IgD-negative memory B cell (primary cell): Measurements from ENCODE around the gene PCBD1. TPM values are rescaled to one million over a fixed set of nuclear protein-coding genes. Genes with fewer than 3 reads are reported as not detected.
"Not testable (repeated sequence)": the region's sequence is repeated elsewhere in the genome, so short reads cannot be mapped to it uniquely, and the experiment has no call there.

Source experiments
- H3K27ac Mint-ChIP-seq, 3 donors: one replicate each; pipeline ENCODE4 v1.8.0; 2020 to 2022; ENCODE audit warnings: mild to moderate bottlenecking in 3 of 3, mixed read lengths in 3 of 3, moderate library complexity in 1 of 3
- H3K27me3 Mint-ChIP-seq: one replicate; pipeline ENCODE4 v1.8.0; 2021; ENCODE audit warnings: mixed read lengths
- H3K36me3 Mint-ChIP-seq: one replicate; pipeline ENCODE4 v1.8.0; 2020; ENCODE audit warnings: mild to moderate bottlenecking, mixed read lengths
- H3K4me1 Mint-ChIP-seq, 3 donors: one replicate each; pipeline ENCODE4 v1.8.0; 2020 to 2022; ENCODE audit warnings: mixed read lengths in 3 of 3, mild to moderate bottlenecking in 1 of 3
- H3K4me3 Mint-ChIP-seq, 4 donors: one replicate each; pipeline ENCODE4 v1.8.0; 2020 to 2022; ENCODE audit warnings: mild to moderate bottlenecking in 4 of 4, mixed read lengths in 4 of 4, moderate library complexity in 3 of 4
- H3K9me3 Mint-ChIP-seq, 3 donors: one replicate each; pipeline ENCODE4 v1.8.0; 2020 to 2021; ENCODE audit warnings: mixed read lengths in 3 of 3, mild to moderate bottlenecking in 1 of 3
- polyA plus RNA-seq: library from polyadenylated mRNA; unstranded; fragments of 300-500 nt; fragmentation: Illumina TruSeq; gene quantifications from one replicate; pipeline ENCODE4 v1.2.3, GENCODE V29; 2021

PCBD1 gene
- polyA plus RNA-seq, 1 donor from 2014 or later: 27.2 TPM

DNA sequence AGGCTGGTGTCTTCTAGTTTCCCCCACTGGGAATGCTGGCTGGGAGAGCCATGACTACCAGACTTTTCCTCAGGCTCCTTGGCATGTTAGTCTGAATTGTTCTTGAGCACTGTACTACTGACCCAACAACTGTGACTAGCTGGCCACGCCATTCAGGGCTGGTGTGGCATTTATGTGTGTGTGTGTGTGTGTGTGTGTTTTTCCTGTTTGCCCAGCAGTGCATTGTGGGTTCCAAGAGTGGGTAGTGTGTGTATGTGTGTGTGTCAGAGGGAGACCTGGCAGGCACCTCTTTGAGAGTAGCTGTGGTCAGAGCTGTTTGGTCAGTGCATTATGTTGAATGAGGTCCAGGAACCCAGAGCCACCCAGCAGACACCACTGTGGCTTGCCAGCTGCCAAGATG is 9.2 kb downstream of the PCBD1 start:
- no peak overlapping the region for H3K4me3 Mint-ChIP-seq
- no peaks in the 10 kb centered on the region for H3K9me3 Mint-ChIP-seq
- peaks cover 3 to 5% (median 4%) of the 10 kb centered on the region in 3 donors for H3K4me1 Mint-ChIP-seq
- H3K27me3 Mint-ChIP-seq: no peaks in the 10 kb centered on the region
- peaks cover 6% of the 10 kb centered on the region for H3K36me3 Mint-ChIP-seq
- H3K27ac Mint-ChIP-seq: peak overlapping the region in 2 of 3 donors; percentile 43 to 82

DNA sequence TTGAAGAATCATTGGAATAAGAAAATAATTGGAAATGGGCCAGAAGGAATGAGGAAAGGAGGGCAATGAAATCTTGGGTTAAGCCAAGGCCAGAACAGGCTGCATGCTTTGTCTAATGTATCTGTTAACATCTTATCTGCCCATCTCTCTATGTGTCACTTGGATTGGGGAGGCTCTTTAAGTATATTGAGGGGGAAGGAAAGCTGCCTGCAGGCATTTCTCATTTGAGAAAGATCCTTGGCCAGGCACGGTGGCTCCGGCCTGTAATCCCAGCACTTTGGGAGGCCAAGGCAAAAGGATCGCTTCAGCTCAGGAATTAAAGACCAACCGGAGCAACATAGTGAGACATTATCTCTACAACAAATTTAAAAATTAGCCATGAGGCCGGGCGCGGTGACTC is 14.3 kb downstream of the PCBD1 start:
- H3K4me1 Mint-ChIP-seq: no peaks in the 10 kb centered on the region
- H3K36me3 Mint-ChIP-seq: peaks cover 1% of the 10 kb centered on the region
- H3K27ac Mint-ChIP-seq: no peak overlapping the region
- no peaks in the 10 kb centered on the region for H3K9me3 Mint-ChIP-seq
- no peaks in the 10 kb centered on the region for H3K27me3 Mint-ChIP-seq
- no peak overlapping the region for H3K4me3 Mint-ChIP-seq

DNA sequence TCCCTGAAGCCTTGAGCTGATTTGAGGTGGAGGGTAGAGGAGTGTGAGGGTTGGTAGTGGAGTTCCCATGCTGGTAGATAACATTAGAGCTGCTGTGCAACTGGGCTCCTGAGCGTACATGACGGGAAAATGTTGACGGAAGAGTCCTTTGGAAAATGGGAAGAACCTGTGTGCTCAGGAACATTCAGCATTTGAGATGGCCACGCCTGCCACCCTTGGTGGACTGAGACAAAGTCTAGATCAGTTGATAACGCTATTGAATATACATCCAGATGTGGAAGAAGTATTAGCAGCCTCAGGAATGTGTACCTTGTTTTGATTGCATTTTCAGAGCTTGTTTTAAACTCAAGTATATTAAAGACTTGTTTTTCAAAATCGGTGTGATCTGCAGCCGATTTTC is 16.1 kb downstream of the PCBD1 start:
- Mint-ChIP-seq H3K27me3 (no peaks in the 10 kb centered on the region), H3K4me1 (no peaks in the 10 kb centered on the region), H3K9me3 (no peaks in the 10 kb centered on the region), H3K27ac (no peak overlapping the region), H3K36me3 (no peaks in the 10 kb centered on the region), H3K4me3 (no peak overlapping the region)

DNA sequence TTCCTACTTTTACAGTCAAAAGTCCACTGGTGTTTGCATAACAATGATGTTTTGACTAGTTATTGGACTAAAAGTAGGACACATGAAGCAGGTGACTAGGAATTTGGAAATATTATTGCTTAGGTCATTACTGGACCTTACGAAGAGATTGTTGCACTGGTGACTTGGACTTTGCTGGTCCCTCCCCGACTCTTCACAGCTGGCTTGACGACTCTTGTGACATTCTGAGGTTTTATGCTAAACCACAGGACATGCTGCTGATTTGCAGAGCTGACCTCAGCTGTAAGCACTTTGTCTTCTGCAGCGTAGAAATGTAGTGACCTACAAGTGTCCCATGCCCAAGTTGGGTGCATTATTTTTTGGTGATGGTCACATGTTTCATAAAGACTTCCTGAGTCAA is 21.9 kb downstream of the PCBD1 start:
- no peaks in the 10 kb centered on the region for H3K9me3 Mint-ChIP-seq
- H3K4me3 Mint-ChIP-seq: no peak overlapping the region
- H3K36me3 Mint-ChIP-seq: peaks cover 1% of the 10 kb centered on the region
- no peak overlapping the region for H3K27ac Mint-ChIP-seq
- no peaks in the 10 kb centered on the region for H3K27me3 Mint-ChIP-seq
- no peaks in the 10 kb centered on the region for H3K4me1 Mint-ChIP-seq

DNA sequence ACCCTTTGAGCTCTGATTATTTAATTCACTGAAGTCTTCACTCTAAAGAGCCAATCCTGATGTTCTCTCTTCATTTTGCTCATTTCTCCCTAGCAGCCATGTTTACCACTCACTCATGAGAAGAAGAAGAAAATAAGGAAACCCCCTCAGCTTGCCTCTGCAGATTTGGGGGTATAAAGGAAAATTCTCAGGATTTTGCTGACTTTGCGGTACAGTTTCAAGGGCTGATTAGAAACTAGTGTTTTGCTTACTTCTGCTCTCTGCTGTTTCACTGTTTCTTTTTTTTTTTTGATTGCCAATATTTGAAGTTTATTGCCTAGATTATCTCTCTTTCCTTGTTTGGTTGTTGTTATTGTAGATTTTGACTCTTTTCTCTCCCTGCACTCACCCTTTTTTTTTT is 23.4 kb downstream of the PCBD1 start:
- Mint-ChIP-seq H3K36me3 (peaks cover 8% of the 10 kb centered on the region), H3K27me3 (no peaks in the 10 kb centered on the region), H3K9me3 (no peaks in the 10 kb centered on the region), H3K4me1 (no peaks in the 10 kb centered on the region), H3K4me3 (no peak overlapping the region), H3K27ac (no peak overlapping the region)

DNA sequence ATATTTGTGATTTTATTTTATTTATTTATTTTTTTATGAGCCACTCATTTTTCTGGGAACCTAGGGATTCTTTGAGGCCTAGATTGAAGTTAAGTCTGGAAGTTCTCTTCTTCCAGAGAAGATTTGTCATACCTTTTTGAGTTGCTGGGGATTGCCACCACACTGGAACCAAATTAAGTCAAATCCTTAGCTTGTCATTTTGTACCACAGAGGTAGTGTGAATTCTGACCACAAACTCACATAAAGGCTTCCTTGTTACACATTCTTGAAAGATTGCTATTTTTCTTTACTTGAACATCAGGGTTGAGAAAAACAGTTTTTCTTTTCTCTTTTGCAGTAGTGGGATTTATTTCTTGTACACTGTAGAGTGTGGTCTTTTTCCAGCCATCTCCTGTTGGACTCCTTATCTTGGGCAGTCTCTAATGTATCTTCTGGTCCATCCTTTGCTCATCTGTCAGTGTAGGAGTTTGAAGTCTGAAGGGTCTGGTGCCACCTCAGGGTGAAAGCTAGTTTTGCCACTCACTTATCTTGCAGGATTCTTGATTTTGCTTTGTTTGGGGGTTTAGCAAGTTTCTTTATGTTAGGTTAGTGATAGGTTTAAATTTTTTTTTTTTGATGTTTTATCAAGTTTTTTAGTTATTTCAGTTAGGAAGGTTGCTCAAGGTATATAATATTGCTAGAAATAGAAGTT is 24.8 kb downstream of the PCBD1 start:
- no peak overlapping the region for H3K4me3 Mint-ChIP-seq

DNA sequence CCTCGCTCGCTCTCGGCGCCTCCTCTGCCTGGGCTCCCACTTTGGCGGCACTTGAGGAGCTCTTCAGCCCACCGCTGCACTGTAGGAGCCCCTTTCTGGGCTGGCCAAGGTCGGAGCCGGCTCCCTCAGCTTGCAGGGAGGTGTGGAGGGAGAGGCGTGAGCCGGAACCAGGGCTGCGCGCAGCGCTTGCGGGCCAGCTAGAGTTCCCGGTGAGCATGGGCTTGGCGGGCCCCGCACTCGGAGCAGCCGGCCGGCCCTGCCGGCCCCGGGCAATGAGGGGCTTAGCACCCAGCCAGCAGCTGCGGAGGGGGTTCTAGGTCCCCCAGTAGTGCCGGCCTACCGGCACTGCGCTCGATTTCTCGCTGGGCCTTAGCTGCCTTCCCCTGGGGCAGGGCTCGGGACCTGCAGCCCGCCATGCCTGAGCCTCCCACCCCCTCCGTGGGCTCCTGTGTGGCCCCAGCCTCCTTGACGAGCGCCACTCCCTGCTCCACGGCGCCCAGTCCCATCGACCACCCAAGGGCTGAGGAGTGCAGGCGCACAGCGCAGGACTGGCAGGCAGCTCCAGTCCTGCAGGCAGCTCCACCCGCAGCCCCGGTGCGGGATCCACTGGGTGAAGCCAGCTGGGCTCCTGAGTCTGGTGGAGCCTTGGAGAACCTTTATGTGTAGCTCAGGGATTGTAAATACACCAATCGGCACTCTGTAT is 26.7 kb downstream of the PCBD1 start:
- not testable (repeated sequence) for H3K9me3 Mint-ChIP-seq, H3K4me1 Mint-ChIP-seq, H3K4me3 Mint-ChIP-seq, H3K27me3 Mint-ChIP-seq, H3K27ac Mint-ChIP-seq
- H3K36me3 Mint-ChIP-seq: peaks cover 11% of the 10 kb centered on the region

More for the DNA sequence above, 24.8 kb downstream of the PCBD1 start:
- Mint-ChIP-seq H3K4me1 (no peaks in the 10 kb centered on the region), H3K9me3 (no peaks in the 10 kb centered on the region), H3K27me3 (no peaks in the 10 kb centered on the region), H3K27ac (no peak overlapping the region), H3K36me3 (peaks cover 11% of the 10 kb centered on the region)

DNA sequence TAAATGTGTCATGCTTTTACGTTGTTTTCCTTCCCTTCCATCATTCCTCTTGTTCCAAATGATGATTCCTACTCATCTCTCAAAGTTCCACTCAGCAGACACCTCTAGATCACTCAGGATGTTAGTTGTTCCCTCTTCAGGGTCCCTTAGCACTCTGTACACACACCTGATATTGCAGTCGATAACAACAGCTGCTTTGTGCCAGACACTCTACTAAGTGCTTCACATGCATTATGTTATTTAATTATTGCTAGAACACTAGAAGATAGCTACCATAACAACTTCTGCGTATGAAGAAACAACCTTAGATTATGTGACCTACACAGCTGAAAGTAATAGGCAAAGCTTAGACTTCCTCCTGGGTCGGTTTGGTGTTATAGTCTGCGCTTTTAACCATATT is 29.6 kb downstream of the PCBD1 start:
- H3K27me3 Mint-ChIP-seq: no peaks in the 10 kb centered on the region
- no peaks in the 10 kb centered on the region for H3K4me1 Mint-ChIP-seq
- peaks cover 9% of the 10 kb centered on the region for H3K36me3 Mint-ChIP-seq
- no peak overlapping the region for H3K27ac Mint-ChIP-seq
- H3K4me3 Mint-ChIP-seq: no peak overlapping the region
- H3K9me3 Mint-ChIP-seq: no peaks in the 10 kb centered on the region

DNA sequence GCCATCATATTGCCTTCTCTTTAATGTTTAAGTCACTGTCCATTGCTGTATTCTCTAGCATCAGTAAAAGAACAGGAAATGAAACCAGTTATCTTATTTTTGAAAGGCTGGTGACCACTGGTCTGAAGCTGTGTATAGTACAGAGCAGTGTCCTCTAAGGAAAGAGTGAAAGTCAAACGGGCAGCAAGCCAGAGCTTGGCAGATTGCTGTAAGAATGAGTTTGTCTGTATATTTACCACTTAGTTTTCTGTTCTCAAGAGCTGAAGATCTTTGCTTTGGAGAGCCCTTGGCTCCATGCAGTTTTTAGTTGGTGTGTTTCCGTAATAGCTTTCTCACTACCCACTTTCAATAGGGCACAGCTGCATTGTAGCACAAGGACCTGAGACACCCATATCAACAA is 31.9 kb downstream of the PCBD1 start:
- Mint-ChIP-seq H3K27me3 (no peaks in the 10 kb centered on the region), H3K27ac (peak overlapping the region in 1 of 3 donors; percentile 20), H3K4me3 (no peak overlapping the region), H3K9me3 (no peaks in the 10 kb centered on the region), H3K4me1 (no peaks in the 10 kb centered on the region), H3K36me3 (peaks cover 9% of the 10 kb centered on the region)

DNA sequence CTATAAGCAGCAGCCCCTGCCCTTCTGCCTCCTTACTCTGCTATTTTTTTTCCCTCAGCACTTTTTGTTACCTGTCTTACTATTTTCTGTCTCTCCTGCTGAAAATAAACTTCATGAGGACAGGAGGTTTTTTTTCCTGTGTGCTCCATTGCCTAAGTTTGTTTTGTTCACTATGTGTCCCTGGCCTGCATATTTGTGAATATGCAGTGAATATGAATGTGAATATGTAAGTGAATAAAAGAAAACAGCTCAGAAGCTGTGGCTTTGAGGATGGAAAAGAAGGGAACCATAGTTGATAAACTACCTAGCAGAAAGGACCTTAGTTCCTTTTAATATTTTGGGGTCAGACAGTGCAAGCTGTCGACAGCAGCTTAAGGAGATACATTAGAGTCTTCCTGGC is 34.9 kb downstream of the PCBD1 start:
- no peaks in the 10 kb centered on the region for H3K9me3 Mint-ChIP-seq
- H3K4me3 Mint-ChIP-seq: no peak overlapping the region
- no peak overlapping the region for H3K27ac Mint-ChIP-seq
- H3K36me3 Mint-ChIP-seq: peaks cover 3% of the 10 kb centered on the region
- H3K4me1 Mint-ChIP-seq: no peaks in the 10 kb centered on the region
- no peaks in the 10 kb centered on the region for H3K27me3 Mint-ChIP-seq

DNA sequence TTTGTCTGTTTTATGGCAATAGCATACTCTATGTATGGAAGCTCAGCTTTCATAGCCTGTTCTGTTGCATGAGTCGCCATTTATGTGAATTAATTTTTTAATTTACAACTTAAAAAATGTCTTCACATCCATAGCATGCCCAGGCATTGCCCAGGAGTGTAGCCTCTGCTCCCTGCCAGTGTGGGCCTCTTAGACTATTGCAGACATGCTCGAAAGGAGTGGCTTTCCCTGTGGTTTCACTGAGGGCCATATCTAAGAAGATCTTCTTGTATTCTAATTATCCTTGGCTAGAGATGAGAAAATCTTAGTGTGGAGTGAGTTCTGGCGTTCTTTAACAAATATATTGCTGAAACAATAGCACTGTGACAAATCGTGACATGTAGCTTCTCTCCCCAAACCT is 35.3 kb downstream of the PCBD1 start:
- Mint-ChIP-seq H3K27me3 (no peaks in the 10 kb centered on the region), H3K9me3 (no peaks in the 10 kb centered on the region), H3K27ac (no peak overlapping the region), H3K4me3 (no peak overlapping the region), H3K4me1 (no peaks in the 10 kb centered on the region), H3K36me3 (peaks cover 3% of the 10 kb centered on the region)

DNA sequence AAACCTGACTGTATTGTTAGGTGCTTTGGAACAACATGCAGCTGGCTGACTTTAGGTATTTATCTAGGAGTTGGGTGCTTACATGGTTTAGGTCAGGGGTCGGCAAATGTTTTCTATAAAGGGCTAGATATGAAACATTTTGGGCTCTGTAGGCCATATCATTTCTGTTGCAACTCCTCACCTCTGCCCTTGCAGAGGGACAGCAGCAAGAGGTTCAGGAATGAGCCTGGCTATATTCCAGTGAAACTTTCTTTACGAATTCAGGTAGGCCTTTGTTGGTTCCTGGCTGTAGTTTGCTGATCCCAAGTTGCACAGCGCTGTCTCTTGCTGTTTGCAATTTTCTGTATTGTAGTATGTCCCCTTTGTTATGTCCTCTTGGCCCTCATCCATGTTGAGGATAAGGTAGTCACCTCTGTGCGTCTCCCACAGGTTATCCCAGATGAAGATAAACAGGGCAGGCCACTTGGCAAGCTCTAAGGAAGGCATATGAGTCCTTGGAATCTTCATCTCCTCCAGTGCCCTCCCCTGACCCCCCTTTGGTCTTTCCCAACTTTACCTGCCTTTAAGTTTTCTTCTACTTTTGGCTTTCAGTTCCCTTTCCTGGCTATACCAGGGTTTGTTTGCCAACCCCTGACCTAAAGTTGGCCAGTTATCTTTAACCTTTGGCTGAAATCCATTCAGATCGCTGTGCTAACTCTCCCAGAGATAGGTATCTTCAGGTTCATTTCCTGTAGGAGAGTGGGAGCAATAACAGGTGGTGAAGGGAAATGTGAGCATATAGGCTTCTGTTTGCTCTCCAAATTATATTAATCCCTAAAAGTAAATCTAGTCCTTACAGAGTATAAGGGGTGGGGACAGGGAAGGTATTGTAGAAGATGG is 36.5 kb downstream of the PCBD1 start:
- Mint-ChIP-seq H3K4me3 (no peak overlapping the region), H3K36me3 (peaks cover 3% of the 10 kb centered on the region), H3K27ac (no peak overlapping the region), H3K27me3 (no peaks in the 10 kb centered on the region), H3K9me3 (no peaks in the 10 kb centered on the region), H3K4me1 (no peaks in the 10 kb centered on the region)

DNA sequence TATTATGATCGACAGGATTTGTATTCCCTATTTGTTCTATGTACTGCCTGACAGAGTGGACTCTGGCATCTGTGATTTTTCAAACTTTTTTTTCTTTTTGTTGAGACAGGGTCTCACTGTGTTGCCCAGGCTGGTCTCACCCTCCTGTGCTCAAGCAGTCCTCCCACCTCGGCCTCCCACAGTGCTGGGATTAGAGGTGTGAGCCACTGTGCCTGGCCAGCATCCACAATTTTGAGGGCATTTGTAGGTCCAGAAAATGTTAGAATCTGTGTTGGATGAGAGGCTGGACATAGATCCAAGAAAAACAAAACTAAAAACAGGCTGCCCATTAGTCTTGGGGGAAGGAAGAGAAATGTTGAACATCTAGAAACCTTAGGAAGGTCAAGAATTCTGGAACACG is 38.3 kb downstream of the PCBD1 start:
- peaks cover 0 to 3% (median 0%) of the 10 kb centered on the region in 3 donors for H3K4me1 Mint-ChIP-seq
- H3K27ac Mint-ChIP-seq: no peak overlapping the region
- H3K27me3 Mint-ChIP-seq: no peaks in the 10 kb centered on the region
- H3K4me3 Mint-ChIP-seq: no peak overlapping the region
- peaks cover 9% of the 10 kb centered on the region for H3K36me3 Mint-ChIP-seq
- H3K9me3 Mint-ChIP-seq: no peaks in the 10 kb centered on the region

DNA sequence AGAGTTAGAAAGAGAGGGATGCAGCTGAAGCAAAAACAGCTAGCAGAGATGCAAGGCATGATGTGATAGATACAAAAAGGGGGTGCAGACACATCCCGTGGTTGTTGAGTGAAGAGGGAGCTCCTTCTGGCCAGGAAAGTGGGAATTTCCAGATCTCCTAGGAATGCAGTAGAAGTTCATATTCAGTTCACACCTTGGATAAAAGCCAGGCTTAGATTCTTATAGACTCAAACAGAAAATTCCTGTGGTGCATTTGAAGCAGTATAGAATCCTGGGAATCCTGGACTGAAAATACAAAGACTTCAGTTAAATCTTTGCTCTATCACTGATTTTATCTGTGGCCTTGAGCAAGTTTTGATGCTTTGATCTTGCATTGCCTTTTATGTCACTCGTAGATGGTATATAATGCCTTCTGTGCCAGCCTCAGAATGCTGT is 38.8 kb downstream of the PCBD1 start:
- no peak overlapping the region for H3K4me3 Mint-ChIP-seq
- peaks cover 0 to 3% (median 0%) of the 10 kb centered on the region in 3 donors for H3K4me1 Mint-ChIP-seq
- no peak overlapping the region for H3K27ac Mint-ChIP-seq
- peaks cover 9% of the 10 kb centered on the region for H3K36me3 Mint-ChIP-seq
- no peaks in the 10 kb centered on the region for H3K9me3 Mint-ChIP-seq
- no peaks in the 10 kb centered on the region for H3K27me3 Mint-ChIP-seq

DNA sequence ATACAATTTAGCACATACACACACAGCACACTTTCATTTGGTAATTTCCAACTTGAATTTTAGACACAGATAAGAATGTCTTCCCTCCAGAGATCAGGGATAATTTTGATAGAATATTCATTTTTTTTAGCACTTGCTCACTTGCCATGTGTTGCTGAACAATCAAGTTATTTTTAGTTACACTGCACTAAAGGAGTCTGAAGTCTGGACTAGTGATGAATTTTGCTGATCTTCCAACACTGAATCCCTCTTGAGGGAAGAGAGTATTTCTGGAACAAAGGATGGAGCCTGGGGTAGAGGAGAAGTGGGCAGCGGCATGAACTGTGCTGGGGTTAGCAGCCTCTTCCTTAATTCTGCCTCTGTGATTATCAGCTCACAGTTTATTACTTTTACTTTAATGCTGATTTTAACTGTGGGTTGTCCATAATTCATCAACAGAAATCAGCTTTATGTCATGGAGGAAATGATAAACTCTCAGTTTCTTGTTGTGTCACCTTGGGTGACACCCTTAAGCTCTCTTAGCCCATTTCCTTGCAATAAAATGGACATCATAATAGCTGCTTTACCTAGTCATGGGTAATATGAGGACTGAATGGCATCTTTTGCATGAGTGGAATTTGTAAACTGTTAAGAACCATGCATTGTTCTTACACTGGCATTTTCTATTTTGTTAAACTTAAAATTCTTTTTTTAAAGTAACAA is 40.6 kb downstream of the PCBD1 start:
- H3K27ac Mint-ChIP-seq: no peak overlapping the region
- no peaks in the 10 kb centered on the region for H3K9me3 Mint-ChIP-seq
- H3K27me3 Mint-ChIP-seq: no peaks in the 10 kb centered on the region
- peaks cover 0 to 3% (median 0%) of the 10 kb centered on the region in 3 donors for H3K4me1 Mint-ChIP-seq
- H3K4me3 Mint-ChIP-seq: no peak overlapping the region
- peaks cover 12% of the 10 kb centered on the region for H3K36me3 Mint-ChIP-seq
